GM19452 (cell line): ENCODE results near the gene SDCBP2.

Source experiments
- ATAC-seq: cut with Tn5 transposase; IDR thresholded peaks from one replicate; pipeline ENCODE4 v1.9.1; 2021; ENCODE audit not compliant: unreplicated experiment

Gene SDCBP2

DNA sequence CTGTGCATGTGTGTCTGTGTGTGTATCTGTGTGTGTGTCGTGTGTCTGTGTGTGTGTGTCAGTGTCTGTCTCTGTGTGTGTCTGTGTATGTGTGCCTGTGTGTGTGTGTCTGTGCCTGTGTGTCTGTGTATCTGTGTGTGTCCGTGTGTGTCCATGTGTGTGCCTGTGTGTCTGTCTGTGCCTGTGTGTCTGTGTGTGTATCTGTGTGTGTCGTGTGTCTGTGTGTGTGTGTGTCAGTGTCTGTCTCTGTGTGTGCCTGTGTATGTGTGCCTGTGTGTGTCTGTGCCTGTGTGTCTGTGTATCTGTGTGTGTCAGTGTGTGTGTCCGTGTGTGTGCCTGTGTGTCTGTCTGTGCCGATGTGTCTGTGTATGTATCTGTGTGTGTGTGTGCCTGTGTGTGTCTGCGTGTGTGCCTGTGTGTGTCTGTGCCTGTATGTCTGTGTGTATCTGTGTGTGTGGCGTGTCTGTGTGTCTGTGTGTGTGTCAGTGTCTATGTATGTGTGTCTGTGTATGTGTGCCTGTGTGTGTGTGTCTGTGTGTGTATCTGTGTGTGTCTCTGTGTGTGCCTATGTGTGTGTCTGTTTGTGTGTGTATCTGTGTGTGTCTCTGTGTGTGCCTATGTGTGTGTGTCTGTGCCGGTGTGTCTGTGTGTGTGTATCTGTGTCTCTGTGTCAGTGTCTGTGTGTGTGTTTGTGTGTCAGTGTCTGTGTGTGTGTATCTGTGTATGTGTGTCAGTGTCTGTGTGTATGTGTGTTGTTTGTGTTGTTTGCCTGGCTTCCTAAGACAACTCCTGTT lies 51.2 kb downstream of the SDCBP2 start:
- no peak for ATAC-seq

DNA sequence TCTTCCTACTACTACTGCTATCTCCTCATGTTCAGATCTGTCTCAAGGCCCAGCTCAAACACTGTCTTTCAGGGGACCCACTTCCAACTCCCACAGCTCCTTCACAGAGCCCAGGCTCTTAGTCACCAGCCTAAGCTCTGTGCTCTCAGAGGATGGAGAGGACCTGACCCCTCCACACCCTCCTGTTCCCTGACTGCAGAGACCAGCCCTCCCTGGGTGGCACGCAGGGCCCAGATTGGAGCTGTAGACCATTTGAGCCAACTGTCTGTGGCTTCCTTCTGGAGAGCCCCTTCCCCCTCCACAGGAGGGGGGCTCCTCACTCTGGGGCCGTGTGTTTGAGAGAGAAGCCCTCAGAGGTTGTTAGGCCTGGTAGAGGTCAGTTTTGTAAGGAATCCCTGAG lies 53.0 kb downstream of the SDCBP2 start:
- ATAC-seq: no peak

DNA sequence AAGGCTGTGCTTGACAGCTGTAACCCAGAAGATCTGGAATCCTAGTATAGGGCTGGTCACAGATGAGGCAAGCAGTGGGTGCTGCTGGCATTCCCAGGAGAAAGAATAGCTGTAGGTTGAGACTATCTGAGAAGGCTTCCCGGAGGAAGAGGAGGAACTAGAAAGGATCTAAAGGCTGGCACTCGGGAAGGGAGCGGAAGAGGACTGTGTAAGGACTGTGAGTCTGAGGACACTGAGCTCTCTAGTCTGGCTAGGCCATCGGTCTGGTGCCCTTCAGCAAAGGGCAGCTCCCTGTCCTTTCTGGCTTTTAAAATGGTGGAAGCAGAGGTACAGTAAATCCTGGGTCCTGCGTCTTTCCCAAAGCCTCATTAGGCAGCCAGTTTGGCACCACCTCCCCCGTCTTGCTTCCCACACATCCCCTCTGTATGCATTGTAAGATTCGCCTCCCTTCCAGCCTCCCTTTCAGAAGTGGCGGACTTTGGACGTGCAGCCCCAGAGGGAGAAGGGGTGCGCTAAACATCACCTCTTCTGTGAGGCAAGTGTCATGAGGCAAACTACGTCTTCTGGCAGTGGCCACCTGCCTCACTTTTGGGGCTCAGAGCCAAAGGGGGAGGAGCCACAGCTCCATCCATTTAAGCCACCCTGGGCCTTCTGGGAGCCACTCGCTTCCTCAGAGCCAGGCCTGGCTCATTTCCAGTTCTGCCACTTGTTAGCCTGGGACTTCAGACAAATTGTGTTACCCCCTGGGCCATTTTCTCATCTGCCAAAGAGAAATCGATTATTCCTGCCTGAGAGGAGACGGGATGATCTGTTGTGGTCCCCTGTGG lies 54.2 kb downstream of the SDCBP2 start:
- no peak for ATAC-seq

DNA sequence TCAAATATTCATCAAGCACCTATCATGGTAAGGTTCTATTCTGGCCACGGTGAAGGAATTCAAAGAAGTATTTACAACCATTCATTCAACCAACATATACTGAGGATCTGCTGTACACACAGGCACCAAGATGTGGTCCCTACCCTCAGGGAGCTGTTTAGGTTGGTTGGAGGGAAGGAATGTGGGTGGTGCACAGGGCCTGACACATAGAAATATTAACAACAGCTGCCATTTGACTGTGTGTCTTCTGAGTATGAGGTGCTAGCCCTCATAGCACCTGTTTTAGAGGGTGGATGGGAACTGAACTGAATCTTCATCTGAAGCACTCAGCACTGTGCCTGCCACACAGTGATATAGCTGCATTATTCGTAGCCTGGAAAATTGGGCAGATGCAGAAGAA lies 55.6 kb downstream of the SDCBP2 start:
- no peak for ATAC-seq

DNA sequence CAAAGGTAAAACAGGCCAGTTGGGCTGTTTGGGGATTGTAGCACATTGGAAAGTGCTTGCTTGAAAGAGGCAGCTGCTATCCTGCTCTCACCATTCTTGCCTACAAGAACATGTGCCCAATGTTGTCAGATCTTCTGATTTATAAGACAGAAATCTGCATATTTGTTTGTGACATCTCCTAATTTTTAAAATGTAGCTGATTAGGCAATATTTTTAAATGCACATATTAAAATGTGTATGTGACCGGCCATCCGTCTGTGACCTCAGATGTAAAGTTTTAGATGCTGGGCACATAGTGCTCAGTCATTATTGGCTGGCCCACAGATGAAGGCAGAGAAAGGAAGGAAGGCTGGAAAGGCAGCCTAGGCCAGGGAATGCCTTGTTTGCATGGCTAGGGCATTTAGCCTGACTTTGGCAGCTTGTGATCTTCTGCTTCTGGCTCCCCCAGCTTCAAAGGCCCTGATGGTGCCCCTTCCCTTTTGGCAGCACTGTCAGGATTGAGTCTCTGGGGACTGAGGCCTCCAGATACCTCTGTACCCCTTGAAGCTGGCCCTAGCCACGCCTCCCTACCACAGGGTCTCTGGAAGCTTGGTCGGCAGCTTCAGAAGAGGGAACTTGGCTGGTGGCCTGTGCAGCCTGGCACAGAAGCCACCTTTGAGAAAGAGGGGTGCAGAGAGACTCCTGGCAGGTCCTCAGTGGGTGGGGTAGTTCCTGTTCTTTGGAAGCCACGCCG lies 56.4 kb downstream of the SDCBP2 start:
- ATAC-seq: no peak

DNA sequence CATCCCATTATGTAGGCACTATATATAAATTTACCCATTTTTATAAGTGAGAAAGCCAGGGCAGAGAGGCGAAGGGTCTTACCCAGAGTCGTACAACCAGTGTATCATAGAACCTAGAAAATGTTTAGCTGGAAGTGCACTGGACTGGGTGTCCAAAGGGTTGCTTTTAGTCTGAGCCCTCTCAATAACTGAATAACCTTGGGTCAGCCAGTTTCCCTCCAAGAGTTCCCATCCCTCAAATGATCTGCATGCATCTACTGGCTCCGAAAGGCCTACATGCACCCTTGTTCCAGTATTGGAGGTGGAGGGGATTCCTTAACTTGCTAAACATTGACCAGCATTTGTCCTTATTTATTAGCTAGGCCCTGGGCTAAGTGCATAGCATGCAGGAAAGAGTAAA lies 59.1 kb downstream of the SDCBP2 start:
- ATAC-seq: no peak

DNA sequence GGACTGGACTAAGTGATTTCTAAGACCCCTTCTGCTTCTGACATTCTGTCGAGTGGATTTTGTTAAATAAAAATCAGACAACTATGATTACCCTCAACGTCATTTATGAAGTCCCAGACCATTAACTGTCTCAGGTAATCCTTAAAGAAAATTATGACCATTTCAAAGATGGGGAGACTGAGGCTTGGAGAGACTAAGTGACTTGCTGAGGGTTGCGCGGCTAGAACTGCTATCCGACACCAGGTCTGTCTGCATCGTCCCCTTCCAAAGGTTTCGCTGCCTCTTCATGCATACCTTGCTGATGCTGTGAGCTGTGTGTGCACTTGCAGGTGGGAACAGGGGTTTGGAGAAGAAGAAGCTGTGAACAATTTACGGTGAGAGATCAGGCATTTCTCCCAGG lies 59.7 kb downstream of the SDCBP2 start:
- no peak for ATAC-seq

DNA sequence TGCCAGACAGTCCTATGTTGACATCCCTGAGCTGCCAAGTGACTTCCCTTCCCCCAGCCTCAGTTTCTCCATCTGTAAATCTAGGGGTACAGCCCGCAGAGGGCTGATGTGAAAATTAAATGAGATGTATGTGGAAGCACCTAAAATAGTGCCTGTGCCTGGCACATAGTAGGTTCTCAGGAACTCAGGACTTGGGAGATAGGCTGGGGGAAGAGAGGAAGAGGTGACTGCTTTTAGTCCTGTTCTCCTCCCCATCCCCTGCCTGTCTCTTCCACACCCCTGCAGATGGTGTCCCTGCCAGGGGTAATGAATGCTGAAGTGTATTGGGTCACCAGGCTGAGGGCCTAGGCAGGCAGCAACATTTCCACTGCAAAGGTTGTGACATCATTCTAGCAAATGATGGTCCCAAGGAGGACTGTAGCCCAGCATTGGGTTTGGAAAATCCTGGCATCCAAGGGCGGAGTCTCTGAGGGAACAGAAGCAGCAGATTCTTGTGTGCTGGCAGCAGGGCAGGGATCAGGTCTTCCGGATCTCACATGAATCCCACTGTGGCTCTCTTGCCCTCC lies 61.0 kb downstream of the SDCBP2 start:
- no peak for ATAC-seq

DNA sequence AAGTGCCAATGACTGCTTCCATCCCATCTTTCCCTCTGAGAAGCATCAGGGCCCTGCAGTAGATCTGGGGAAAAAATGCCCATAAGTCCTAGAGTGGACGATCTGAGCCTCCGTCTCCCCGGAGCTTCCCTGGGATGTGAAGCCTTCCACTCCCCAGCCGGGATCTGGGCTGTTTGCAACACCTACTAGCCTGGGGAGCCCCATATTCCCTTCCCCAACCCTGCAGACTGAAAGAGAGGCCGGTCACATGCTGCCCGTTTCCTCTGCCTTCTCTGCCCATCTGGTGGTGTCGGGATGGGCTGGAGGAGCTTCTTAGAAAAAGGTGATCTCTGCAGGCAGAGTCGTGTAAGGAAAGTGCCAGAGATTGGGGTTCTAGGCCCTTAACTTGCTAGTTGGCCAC lies 61.8 kb downstream of the SDCBP2 start:
- ATAC-seq: no peak

DNA sequence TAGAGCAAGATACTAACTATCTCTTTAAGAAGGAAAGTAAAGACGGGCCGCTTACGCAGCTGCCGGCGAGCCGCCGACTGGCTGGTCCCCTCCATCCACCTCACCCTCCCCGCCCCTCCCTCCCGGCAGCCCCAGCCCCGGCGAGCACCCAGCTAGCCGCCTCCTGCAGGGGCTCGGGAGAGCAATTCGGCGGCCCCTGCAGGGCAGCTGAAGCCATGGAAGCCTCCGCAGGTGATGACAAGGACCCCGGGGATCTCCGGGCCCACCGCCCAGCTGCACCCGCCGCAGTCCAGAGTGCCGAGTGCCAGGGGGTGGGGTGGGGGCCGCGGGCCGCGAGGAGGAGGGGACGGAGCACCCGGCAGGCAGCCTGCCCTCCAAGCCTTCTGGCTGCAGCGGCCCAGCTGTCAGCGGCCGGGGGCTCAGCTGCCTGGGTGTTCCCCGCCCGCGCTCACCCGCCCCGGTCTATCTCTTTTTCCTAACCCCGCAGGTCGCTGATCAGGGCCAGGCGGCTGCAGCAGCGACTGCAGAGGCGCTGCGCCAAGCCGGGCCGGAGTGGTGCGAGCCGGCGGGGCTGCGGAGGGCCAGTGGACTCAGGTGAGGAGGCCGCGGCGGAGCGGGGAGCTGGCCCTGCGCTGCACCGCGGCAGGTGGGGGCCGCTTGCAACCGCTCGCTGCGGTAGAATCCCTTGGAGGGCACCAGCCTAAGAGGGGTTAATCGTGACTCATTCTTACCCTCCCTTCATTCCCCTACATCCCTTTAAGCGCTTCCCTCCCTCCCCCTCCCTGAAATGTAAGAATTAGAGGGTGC lies 62.6 kb downstream of the SDCBP2 start, which contains the start of gene SNPH:
Gene SNPH, plus strand, starts transcription at position 128 of the 807 bp plus-strand sequence. CDS start 29,946 bp downstream, outside the sequence.
- ATAC-seq: no peak

DNA sequence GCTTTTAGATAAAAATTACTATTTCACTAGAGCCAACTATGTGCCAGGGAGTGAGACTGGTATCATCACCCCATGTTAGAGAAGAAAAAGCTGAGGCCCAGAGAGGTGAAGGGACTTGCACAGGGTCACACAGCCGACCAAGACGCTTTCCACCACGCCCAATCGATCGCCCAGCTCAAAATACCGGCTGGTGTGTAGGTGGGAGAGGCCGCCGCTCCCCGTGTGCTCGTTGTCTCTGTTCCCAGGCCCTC lies 63.1 kb downstream of the SDCBP2 start:
- no peak for ATAC-seq

DNA sequence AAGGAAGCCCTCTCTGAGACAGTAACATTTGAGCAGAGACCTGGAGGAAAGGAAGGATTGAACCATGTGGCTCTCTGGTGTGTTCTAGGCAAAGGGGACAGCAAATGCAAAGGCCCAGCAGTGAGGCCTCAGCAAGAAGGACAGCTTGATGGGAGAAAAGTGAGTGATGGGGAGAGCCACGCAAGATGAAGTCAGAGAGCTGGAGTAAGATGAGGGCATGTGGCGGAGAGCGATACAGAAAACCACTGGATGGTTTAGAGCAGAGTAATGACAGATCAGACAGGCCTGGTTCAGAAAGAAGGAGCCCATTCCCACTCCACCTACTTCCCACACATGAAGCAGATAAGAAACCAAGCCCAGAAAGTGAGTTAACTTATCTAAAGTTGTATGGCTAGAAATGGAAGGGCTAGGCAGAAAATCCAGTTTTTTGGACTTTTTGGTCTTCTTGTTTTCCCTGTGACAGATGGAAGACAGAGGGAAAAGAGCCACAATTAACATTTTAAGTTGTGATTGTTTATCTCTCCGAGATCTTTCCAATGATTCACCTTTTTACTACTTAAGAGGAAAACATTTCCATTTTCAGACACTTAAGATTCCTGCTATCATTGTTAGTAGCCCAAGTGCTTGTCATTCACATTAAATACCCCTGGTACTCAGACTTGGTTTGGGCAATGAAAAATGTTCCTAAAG lies 63.6 kb downstream of the SDCBP2 start:
- ATAC-seq: no peak

DNA sequence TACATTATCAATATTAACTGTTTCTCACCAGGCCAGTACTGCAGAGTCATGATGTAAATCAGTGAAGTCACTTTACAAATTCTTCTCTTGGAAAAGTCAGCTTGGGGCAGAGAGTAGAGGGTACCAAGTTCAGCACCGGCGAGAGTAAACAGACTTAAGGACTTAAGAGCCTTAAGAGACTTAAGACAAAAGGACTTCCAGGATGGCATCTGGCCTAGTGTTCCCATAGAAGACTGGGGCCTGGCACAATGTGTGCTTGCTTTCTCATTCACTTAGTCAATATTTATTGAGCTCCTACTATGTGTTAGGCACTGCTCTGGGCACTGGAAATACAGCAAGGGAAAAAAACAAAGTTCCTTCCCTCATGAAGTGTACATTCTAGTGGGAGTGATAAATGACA lies 64.2 kb downstream of the SDCBP2 start:
- ATAC-seq: no peak

DNA sequence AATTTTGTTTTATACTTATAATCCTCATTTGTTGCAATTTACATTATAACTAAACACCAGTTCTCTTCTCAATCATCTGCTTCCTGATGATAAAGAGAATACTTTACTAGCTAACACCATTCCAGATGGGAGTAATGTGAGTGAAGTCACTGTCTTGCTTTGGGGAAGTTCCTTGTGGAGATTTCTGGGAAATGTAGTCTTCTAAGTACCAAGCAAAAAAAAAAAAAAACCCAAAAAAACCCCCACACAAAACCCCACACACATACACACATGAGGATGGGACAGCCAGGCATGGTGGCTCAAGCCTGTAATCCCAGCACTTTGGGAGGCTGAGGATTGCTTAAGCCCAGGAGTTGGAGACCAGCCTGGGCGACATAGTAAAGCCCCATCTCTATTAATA lies 65.1 kb downstream of the SDCBP2 start:
- ATAC-seq: no peak
